Stimulated activated CD8-positive, alpha-beta memory T cell treated with anti-CD3 and anti-CD28 coated beads, Interleukin-12 subunit alpha, Interleukin-12 subunit beta, amount 100 ng/mL, for 24 hours (primary cell): ENCODE results near the gene SIX2.

ENCODE experiments used
- DNase-seq: peaks from one replicate; pipeline ENCODE4 v3.0.0-alpha.2; 2020; ENCODE audit errors: extremely low read depth

The SIX2 gene

DNA sequence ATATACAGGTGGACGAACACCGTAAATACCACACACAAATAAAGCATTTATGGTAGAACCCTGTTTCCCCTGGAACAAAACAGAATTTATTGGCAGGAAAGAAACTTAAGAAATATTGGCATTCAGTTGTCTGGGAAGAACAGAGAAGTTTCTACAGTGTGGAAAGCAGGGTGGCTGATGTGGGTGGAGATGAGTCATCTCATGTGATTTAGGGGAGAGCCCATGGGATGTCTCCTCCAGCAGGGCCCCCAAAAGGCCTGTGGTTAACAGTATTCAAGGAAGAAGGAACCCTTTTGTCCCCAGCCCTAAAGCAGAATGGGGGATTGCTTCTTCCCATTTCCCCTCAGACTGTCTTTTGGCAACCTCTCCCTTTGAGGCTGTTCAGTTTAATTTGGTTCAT lies 43.6 kb downstream of the SIX2 start:
- DNase-seq, result no peak

DNA sequence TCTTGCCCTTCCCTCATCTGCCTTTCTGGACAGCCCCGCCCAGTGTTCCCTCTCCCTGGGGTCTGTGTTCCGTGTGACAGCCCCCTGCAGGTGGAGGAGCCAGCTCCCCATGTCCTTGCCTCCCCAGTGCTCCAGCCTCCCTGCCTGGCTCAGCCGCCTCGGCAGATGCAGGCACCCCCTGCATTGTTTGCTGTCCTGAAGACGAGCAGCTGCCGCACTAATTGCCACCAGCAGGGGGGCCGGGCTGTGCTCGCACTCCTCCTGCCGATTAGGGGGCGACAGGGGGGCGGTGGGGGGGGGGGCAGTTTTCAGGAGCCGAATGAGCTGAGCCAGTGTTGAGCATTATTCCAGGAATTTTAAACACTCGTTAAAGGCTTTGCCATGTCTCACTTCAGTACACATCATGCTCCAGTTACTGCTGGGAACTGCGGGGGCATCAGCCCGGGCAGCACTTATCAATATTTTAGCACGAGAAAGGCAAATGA lies 44.5 kb downstream of the SIX2 start:
- no peak for DNase-seq

DNA sequence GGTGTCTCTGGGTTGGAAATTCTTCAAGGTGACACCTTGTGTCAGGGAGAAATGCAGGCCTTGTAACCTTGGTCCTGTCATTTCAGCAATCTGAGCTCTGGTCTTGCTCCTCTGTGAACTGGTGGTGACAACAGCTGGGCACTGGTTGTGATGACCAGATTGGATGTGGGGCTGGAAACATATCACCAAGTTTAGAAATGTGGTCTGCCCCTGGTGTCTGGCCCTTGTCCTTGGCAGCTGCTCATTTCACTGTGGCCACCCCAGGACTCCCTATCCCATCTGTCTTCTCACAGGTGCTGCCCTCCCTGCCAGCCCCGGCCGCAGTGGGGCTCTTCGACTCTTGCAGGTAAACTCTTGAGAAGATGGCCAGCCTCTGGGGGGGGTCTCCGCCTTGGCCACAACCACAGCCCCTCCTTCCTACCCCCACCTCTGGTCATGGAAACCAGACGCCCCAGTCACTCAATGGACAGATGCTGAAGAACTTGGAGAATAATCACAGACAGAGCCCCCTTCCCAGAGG lies 47.0 kb downstream of the SIX2 start:
- no peak for DNase-seq

DNA sequence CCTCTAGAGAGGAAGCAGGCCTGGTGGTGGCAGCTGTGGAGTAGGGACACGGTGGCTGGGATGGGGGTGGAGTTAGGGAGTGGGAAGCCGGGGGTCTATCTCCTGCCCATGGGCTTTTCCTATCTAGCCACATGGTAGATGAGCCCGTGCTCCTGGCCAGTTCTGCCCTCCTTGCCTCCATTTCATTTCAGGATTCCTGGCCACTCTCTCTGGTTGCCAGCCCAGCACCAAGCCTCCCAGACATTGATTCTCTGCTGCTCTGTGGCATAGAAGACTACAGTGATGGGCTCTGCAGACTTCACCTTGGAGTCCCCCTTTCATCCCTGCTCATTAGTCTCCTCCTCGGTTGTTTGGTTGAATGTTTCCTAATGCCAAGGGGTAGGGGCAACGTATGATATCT lies 48.4 kb downstream of the SIX2 start:
- no peak for DNase-seq

DNA sequence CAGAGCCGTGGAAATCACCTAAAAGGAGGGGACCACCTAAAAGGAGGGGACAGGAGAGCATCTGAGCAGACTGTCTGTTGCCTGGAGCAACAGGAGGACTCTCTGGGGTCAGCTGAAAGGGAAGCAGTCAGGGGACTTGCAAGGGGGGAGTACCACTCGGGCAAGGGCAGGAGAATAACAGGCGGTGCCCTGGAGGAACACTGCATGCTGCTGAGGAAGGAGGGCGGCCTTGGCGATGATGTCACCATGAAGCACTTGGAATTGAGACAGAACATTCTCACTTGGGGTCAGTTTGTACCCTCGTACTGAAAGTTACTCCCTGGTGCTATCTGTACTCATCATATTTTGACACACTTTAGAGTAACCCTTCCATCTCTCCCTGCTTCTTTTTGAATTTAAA lies 49.4 kb downstream of the SIX2 start:
- no peak for DNase-seq

DNA sequence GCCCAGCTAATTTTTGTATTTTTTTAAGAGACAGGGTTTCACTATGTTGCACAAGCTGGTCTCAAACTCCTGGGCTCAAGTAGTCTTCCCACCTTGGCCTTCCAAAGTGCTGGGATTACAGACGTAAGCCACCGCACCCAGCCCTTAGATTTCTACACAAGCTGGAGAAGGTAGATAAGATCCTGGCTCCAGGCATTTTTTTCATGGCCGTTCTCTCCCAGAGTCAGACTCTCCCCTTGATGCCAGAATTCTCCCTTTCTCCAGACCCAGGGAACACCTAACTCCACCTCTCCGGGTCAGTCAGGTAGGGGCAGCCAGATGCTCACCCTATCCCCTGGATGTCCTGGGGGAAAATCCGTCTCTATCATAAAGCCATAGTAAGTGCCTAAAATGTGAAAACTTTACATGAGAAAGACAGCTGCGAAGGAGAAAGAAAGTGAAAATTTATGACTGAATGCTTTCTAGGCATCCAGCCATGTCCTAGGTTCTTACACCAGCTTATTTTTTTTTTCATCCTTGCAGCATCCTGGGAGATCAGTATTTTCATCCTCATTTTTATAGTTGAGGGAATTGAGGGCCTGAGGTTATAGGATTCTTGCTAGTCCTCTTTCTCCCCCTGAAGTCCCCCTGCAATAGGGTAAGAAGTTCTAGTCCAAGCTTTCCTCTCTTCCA lies 51.5 kb downstream of the SIX2 start:
- no peak for DNase-seq

DNA sequence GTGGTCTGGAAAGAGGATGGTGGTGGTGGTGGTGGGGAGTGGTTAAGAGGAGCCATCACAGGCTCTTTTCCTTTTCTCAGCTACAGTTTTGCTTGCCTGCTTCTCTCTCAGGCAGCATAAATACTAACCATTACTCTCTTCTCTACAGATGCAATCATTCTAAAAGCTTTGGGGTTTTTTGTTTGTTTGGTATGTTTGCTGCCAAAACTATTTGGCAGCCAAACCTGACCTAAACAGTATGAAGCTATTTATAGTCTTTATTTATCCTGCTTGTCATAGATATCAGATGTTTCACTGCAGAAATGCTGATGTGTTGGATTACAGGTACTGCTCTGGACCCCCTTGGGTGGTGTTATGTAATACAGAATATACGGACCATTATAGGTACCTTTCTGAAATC lies 52.4 kb downstream of the SIX2 start:
- no peak for DNase-seq

DNA sequence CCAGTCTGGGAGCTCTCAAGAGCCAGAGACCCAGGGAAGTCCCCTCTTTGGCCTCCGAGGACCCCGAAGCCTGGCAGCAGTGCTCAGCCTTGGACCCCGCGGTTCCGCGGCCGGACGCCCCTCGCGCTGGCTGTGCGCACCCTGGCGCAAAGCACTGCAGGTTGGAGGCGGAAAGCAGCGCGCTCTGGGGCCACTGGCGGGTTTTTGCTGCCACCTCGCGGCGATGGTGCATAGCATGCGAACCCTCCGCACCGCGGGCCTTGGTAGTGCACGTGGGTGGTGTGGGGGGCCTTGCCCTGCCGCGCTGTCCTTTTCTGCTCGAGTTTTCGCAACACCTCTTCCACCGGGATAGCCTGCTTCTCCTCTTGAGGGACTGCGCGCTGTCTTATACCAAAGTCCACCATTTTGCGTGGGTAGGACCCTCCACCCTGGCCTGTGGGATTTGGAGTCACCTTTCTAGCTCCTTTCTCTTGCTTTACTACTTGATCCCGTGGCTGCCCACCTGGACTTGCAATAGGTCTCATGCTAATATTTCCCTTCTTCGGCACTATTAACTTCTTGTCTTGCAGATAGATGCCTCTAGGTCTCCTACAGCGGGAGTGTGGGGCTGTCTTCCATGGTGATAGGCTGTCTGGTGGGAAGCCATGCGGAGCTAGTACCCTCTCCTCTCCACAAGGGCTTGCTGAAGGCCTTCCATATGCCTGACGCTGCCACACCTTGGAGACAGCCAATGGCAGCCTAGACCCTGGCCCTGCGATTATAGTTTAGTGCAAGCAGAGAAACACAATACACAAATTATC lies 53.5 kb downstream of the SIX2 start:
- peak; percentile 66 for DNase-seq
